K562 (cell line): ENCODE results near the gene SCN4A. TPM values are rescaled to one million over a fixed set of nuclear protein-coding genes. Genes with fewer than 3 reads are reported as not detected.
A peak's percentile ranks its signal among the peaks of the same experiment; 100 is the strongest.

Experiments
- ATAC-seq: fragments of 200-7000 bp; cut with Tn5 transposase; 3 replicates; pipeline ENCODE4 v1.9.1; 2020; ENCODE audit warnings: moderate library complexity
- BruUV-seq: library from RNA; stranded (reverse); fragments of 400-500 nt; replicated peaks from 2 replicates; lab custom pipeline; 2021; lab: Mats Ljungman, UMichigan
- CTCF ChIA-PET: fragments of 300-600 bp; formaldehyde crosslinking; extraction: SDS; loops from one replicate; lab custom pipeline; 2021; ENCODE audit warnings: low intra/inter-chr PET ratio; lab: Yijun Ruan, JAX
- POLR2A ChIA-PET: fragments of 300-600, 350-650 bp; sonication (Branson Sonifier 250); formaldehyde crosslinking; extraction: SDS; loops from one replicate; lab custom pipeline; 2021; ENCODE audit warnings: antibody characterized with exemption, inconsistent platforms; lab: Yijun Ruan, JAX
- DNase-seq, 4 experiments: peaks; one replicate each; pipeline versions ENCODE4 v3.0.0 to v3.0.0-alpha.2; 2011 to 2018; ENCODE audit warnings: low spot score in 3 of 4, mixed read lengths in 3 of 4; ENCODE audit errors: extremely low read depth in 1 of 4
- FAIRE-seq: peaks from 2 replicates; lab custom pipeline; 2011; peaks lifted over from hg19 to GRCh38; lab: Jason Lieb, UNC
- H2AFZ ChIP-seq: 2 replicates; pipeline ENCODE4 v1.6.0; 2011; ENCODE audit warnings: low read depth, low read length, control low read depth, inconsistent platforms
- H3K27ac ChIP-seq: fragments of 200-600 bp; 3 replicates; pipeline ENCODE4 v1.8.0; 2011; ENCODE audit warnings: low read depth, mild to moderate bottlenecking, control low read depth, inconsistent platforms, low read length, moderate library complexity, mixed read lengths; ENCODE audit errors: extremely low read depth
- H3K27me3 ChIP-seq, 2 experiments: fragments of 300-600 bp in 1 of 2; 2 replicates in 1 of 2; 3 replicates in 1 of 2; pipeline versions ENCODE4 v1.6.0 to v1.8.0; 2011; ENCODE audit warnings: inconsistent platforms in 2 of 2, low read length in 2 of 2, mild to moderate bottlenecking in 1 of 2, mixed read lengths in 1 of 2, moderate library complexity in 1 of 2; ENCODE audit not compliant: control insufficient read depth in 2 of 2, insufficient read depth in 2 of 2
- H3K36me3 ChIP-seq: fragments of 300-600 bp; 3 replicates; pipeline ENCODE4 v1.8.0; 2011; ENCODE audit warnings: mild to moderate bottlenecking, low read length, inconsistent platforms; ENCODE audit not compliant: control insufficient read depth, insufficient read depth
- H3K4me1 ChIP-seq, 2 experiments: fragments of 200-600 bp in 1 of 2; replicated peaks in 1 of 2; 2 replicates in 1 of 2; 3 replicates in 1 of 2; pipeline versions ENCODE4 v1.5.1 to v1.8.0; 2011; ENCODE audit warnings: inconsistent platforms in 2 of 2, low read length in 2 of 2, mild to moderate bottlenecking in 1 of 2, mixed read lengths in 1 of 2, moderate library complexity in 1 of 2; ENCODE audit not compliant: control insufficient read depth in 2 of 2, insufficient read depth in 2 of 2
- H3K4me2 ChIP-seq: 2 replicates; pipeline ENCODE4 v1.6.1; 2011; ENCODE audit warnings: low read length, control low read depth, inconsistent platforms, mixed read lengths; ENCODE audit not compliant: insufficient read depth
- H3K4me3 ChIP-seq: fragments of 200-600 bp; sonication (generic), shearing (Covaris generic); 2 replicates; pipeline ENCODE4 v1.5.1; 2016; ENCODE audit warnings: control low read depth, inconsistent platforms
- H3K79me2 ChIP-seq: fragments of 200-600 bp; 3 replicates; pipeline ENCODE4 v1.8.0; 2011; ENCODE audit warnings: low read length, inconsistent platforms; ENCODE audit not compliant: control insufficient read depth, insufficient read depth
- H3K9ac ChIP-seq, 2 experiments: 2 replicates each; pipeline versions ENCODE4 v1.6.0 to v1.6.1; 2011; ENCODE audit warnings: low read depth in 2 of 2, low read length in 2 of 2, control low read depth in 1 of 2, inconsistent platforms in 1 of 2, mild to moderate bottlenecking in 1 of 2, mixed read lengths in 1 of 2; ENCODE audit not compliant: insufficient read depth in 1 of 2
- H3K9me1 ChIP-seq: one replicate; pipeline ENCODE4 v1.6.0; 2011; ENCODE audit warnings: inconsistent platforms, mild to moderate bottlenecking, low read length, moderate library complexity; ENCODE audit not compliant: control insufficient read depth, insufficient read depth
- H3K9me3 ChIP-seq: replicated peaks from 2 replicates; pipeline ENCODE4 v1.5.1; 2011; ENCODE audit warnings: low read depth, low read length, inconsistent platforms; ENCODE audit not compliant: control insufficient read depth, insufficient read depth
- H4K20me1 ChIP-seq: replicated peaks from 2 replicates; pipeline ENCODE4 v1.6.1; 2011; ENCODE audit warnings: low read length, inconsistent platforms, mixed read lengths; ENCODE audit not compliant: control insufficient read depth, insufficient read depth
- HNRNPLL ChIP-seq: fragments of 200-400 bp; formaldehyde crosslinking; IDR thresholded peaks from 2 replicates; pipeline ENCODE4 v1.6.1; 2017; ENCODE audit warnings: low read length, low read depth, mild to moderate bottlenecking; ENCODE audit not compliant: poor library complexity, severe bottlenecking
- PCBP2 ChIP-seq: fragments of 200-400 bp; formaldehyde crosslinking; IDR thresholded peaks from 2 replicates; pipeline ENCODE4 v1.6.1; 2018; ENCODE audit warnings: low read length, low read depth, mild to moderate bottlenecking, moderate library complexity; ENCODE audit not compliant: poor library complexity, severe bottlenecking
- THAP12 ChIP-seq: fragments of 250-450 bp; sonication (Bioruptor Pico); IDR thresholded peaks from 2 replicates; pipeline ENCODE4 v1.9.0; 2021; ENCODE audit warnings: mild to moderate bottlenecking, inconsistent platforms
- THRB ChIP-seq: fragments of 450-650 bp; formaldehyde crosslinking; conservative IDR thresholded peaks from 2 replicates; pipeline ENCODE4 v1.4.0; 2022; ENCODE audit warnings: mild to moderate bottlenecking, missing genetic modification characterization
- WGBS: fragments of 100-300 bp; shearing (Covaris generic); methylation state at CpG from one replicate; pipeline ENCODE4 v1.1.6; 2016; ENCODE audit warnings: low coverage, mixed read lengths; ENCODE audit not compliant: insufficient coverage; ENCODE audit errors: missing lambda C conversion rate; 5-methylcytosine and 5-hydroxymethylcytosine counted together
- in situ Hi-C: fragments of 300-500 bp; cut with MboI; formaldehyde crosslinking; loops from 4 replicates; pipeline ENCODE4 v1.15.0; 2018; ENCODE audit warnings: inconsistent platforms, mixed read lengths
- intact Hi-C: fragments of 100-400 bp; cut with micrococcal nuclease; formaldehyde crosslinking; loops from 2 replicates; pipeline ENCODE4 v1.14.2; 2022
- polyA plus RNA-seq, 8 experiments: library from polyadenylated mRNA; depleted of rRNA in 4 of 8; stranded (reverse) in 5 of 8; unstranded in 3 of 8; fragments of >200 nt; fragmentation: Nextera tagmentation in 2 of 8; fragmentation: Illumina TruSeq in 1 of 8; extraction: Ambion mirVana in 2 of 8; extraction: Trizol in 1 of 8; gene quantifications; 2 replicates each; pipeline versions ENCODE4 v1.2.1 to v1.2.3, GENCODE V29; 2011 to 2014; ENCODE audit warnings: inconsistent platforms in 1 of 8, missing spikeins in 1 of 8
- total RNA-seq, 7 experiments: library from RNA; depleted of rRNA in 6 of 7; stranded (reverse); fragments of >200 nt in 6 of 7; fragmentation: Illumina TruSeq in 2 of 7; extraction: Trizol in 2 of 7; gene quantifications; 2 replicates each; pipeline versions ENCODE4 v1.2.1 to v1.2.3, GENCODE V29; 2011 to 2021; ENCODE audit warnings: low replicate concordance in 1 of 7

SCN4A gene
- total and polyA plus RNA-seq, 9 of the 15 experiments (the other 6 are each of a cell fraction or from before 2014, with no cell fraction given) = 0.29 to 2.6 (median 1.4) TPM

- H3K4me3 ChIP-seq = no peak overlapping the region
- no peak overlapping the region for H2AFZ ChIP-seq
- no peaks in the 10 kb centered on the region for H3K36me3 ChIP-seq
- ChIA-PET POLR2A (interaction anchor here (0.5 to 2.0 kb wide), 2 partner anchors 13 to 19 kb away, joined by 3 to 6 read pairs; no protein-coding TSS in a partner anchor), CTCF (no interaction called here)
- H3K9me1 ChIP-seq = no peaks in the 10 kb centered on the region
- DNase-seq = no peak
- intact Hi-C loops (loop anchor here (5.0 kb wide), 2 partner anchors 34 to 46 kb away; no protein-coding TSS in a partner anchor), in situ Hi-C loops (no loop called here)
- BruUV-seq = no TSS peak
- H3K9ac ChIP-seq = peak overlapping the region in 1 of 2 experiments; percentile 42; a peak in 1 of 4 replicates
- H3K27me3 ChIP-seq = peaks cover 12 to 28% of the 10 kb centered on the region in 2 experiments; a peak in 4 of 5 replicates
- no peak overlapping the region for H3K27ac ChIP-seq
- no peak overlapping the region for H3K4me2 ChIP-seq
- TF ChIP-seq PCBP2 (peak; percentile 65), THRB (CRISPR knock-in tag) (no peak), HNRNPLL (no peak), THAP12 (CRISPR knock-in tag) (no peak)
- no peaks in the 10 kb centered on the region for H4K20me1 ChIP-seq
- ATAC-seq = no peak
- FAIRE-seq = no peak
- WGBS = 6% methylated on average over 3 of the region's 3 CpGs
- no peaks in the 10 kb centered on the region for H3K9me3 ChIP-seq
- H3K4me1 ChIP-seq = peaks cover 5 to 30% of the 10 kb centered on the region in 2 experiments
- no peaks in the 10 kb centered on the region for H3K79me2 ChIP-seq
These were observed 20.8 kb upstream of the SCN4A start for GRCh38 chr17:63993368-63993985.
